ENCODE results near the gene MCTS1.
"Not testable (repeated sequence)": the region's sequence is repeated elsewhere in the genome, so short reads cannot be mapped to it uniquely, and the experiment has no call there.

The MCTS1 gene

DNA sequence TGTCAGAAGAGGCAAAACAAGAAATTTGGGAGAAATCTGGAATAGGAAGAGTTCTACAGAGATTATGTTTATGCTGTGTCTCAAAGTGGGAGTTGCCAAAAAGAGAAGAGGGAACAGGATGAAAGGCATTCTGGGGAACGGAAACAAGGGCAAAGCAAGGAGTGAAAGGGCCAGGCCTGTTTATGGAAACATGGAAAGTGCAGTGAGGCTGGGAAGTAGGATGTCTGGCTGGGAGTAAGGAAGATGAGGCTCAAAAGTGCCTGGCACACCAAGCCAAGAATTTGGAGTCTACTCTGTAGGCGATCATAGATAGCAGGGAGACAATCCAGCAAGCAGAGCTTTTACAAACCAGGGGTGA lies 41.4 kb upstream of the MCTS1 start:
- H3K27ac ChIP-seq, result no peak overlapping the region
- no peak for TF ChIP-seq CTCF (conservative IDR thresholded peaks at IDR 0.05)

GRCh38 chrX:120564925-120565324 lies 39.0 kb upstream of the MCTS1 start:
- TF ChIP-seq CTCF (conservative IDR thresholded peaks at IDR 0.05), result no peak
- H3K27ac ChIP-seq, result no peak overlapping the region

DNA sequence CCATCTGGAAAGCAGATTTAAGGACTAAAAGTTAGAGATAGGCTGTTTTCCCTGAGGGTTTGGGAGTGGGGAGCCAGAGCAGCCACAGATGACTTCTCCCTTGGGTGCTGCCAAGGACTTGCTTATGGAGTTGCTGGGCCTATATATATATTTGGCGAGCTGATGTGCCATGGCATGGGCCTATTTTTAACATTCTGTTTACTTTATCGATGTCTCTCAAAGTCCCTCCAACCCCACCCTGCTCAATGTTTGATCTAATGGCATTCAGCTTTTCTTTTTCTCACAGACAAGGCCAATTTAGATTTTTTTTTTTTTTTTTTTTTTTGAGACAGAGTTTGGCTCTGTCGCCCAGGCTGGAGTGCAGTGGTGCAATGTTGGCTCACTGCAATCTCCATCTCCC lies 37.1 kb upstream of the MCTS1 start:
- TF ChIP-seq CTCF (conservative IDR thresholded peaks at IDR 0.05), result no peak
- no peak overlapping the region for H3K27ac ChIP-seq

DNA sequence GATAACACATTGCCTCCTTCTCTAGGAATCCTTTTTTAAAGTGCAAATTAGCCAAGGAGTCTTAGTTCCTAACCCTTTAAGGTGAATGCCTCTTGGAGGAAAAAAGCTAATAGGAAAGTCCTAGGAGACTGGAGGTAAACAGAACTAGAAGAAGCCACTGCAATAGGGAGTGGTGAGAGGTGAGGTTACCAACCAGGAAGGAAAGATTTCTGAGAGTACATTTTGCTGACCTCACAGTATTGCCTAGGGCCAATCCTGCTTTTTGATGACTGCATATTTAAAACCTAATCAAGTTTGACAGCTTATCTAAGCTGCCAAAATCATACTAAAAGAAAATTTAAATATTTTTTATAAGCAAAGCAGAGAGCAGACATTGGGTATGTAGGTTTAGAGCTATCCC lies 35.9 kb upstream of the MCTS1 start:
- H3K27ac ChIP-seq, result no peak overlapping the region
- TF ChIP-seq CTCF (conservative IDR thresholded peaks at IDR 0.05), result no peak

- TF ChIP-seq CTCF (conservative IDR thresholded peaks at IDR 0.05), result no peak
- H3K27ac ChIP-seq, result no peak overlapping the region
These were observed 35.3 kb upstream of the MCTS1 start for GRCh38 chrX:120568609-120569008.

GRCh38 chrX:120570011-120570600 lies 33.8 kb upstream of the MCTS1 start:
- TF ChIP-seq CTCF (conservative IDR thresholded peaks at IDR 0.05), result no peak
- no peak overlapping the region for H3K27ac ChIP-seq

- H3K27ac ChIP-seq, result not testable (repeated sequence)
These were observed 30.1 kb upstream of the MCTS1 start for GRCh38 chrX:120573806-120574205.

DNA sequence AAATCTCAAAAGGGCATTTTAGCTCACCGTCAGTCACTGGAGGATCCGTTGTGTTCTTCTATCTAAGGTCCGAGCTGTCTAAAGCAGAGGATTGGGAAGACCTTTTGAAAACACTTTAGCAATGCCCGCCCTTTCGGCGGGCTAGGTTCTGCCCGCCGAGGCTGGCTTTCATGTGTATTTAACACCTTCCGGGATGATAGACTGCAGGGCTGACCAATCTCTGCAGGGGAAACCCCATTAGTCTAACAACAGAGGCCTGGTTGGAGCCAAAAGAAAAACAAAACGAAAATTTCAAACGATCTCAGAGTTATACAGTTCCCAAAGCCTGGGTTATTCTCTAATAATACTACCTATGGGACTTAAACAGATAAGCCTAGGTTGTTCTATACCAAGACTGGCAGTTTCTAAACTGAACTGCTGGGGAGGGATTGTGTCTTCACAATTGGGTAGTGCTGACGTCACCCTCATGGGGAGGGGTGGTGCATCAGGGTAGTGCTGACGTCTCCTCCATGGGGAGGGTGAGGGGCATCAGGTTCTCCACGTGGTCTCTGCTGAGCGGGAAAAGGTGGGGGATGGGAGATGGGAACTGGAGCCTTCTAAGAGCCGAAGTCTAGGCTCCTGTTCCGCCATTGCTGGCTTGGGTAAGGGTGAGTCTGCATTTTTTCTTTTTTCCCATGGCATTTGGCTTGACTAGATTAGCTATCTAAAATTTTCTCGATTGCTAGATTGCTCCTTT lies 28.4 kb upstream of the MCTS1 start:
- no peak for TF ChIP-seq CTCF (conservative IDR thresholded peaks at IDR 0.05)
- H3K27ac ChIP-seq, result no peak overlapping the region

Measured in VCaP (cell line).